Activated T-helper 1 cell treated with Interleukin-2 at 50 U/mL for 16 hours (primary cell): ENCODE measurements around the gene PAM.
"Not testable (repeated sequence)": the region's sequence is repeated elsewhere in the genome, so short reads cannot be mapped to it uniquely, and the experiment has no call there.

Experiments used
- DNase-seq: peaks from one replicate; pipeline ENCODE4 v3.0.0-alpha.2; 2020; ENCODE audit warnings: low read depth

The PAM gene

DNA sequence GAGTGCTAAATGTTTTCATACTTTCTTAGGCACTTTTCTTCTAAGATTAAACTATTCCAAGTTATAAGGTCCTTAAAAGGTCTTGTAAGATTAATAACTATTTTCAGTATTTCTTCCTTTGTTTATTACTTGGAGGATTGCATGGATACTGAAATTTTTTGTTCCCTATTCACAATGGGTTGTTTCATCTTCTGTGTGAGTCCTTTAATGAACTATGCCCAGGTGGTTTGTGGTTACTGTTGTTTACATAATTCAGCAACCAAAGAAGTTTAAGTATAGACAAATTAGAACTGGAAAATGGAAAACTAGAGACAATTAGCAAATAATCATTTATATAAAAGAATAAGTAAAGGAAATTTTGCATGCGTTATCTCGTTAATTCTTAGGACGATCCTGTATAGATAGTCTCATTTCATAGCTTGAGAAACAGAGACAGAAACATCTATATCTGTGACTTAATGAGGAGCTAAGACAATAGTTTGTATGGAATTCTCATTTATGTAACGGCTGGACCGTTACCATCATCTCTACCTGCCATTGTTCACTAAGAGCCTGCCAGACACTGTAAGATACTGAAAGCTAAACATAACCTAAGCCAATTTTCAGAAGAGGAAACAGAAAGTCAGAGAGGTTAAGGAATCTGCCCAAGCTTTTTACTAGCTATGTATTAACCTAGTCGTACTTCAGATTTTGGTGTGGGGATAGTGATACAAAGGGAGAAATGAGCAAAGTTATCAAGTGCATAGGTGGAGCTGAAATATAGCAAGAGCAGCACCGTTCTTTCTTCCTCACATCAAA, 148.2 kb downstream of the PAM start:
- DNase-seq: no peak

GRCh38 chr5:102905056-102905455, 150.0 kb downstream of the PAM start:
- no peak for DNase-seq

GRCh38 chr5:102907099-102907498, 152.0 kb downstream of the PAM start:
- not testable (repeated sequence) for DNase-seq

- no peak for DNase-seq
Observed at GRCh38 chr5:102910240-102911226, 155.4 kb downstream of the PAM start.

DNA sequence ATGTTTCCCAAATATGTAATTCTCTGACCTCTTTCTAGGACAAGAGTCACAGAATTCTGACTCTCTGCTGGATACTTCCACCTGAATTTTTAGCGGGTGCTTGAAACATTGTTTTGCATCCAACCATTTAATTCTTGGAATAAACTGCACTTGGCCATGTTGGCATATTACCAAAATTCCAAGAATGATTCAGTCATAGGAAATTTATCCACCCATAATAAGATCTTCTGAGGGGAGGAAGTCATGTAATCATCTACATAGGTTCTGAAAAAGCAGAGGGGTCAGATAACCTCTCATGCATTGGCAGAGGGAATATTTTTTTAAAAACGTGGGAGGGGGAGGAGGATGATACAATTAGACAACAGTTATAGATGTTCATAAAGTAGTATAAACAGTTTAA, 156.9 kb downstream of the PAM start:
- no peak for DNase-seq

DNA sequence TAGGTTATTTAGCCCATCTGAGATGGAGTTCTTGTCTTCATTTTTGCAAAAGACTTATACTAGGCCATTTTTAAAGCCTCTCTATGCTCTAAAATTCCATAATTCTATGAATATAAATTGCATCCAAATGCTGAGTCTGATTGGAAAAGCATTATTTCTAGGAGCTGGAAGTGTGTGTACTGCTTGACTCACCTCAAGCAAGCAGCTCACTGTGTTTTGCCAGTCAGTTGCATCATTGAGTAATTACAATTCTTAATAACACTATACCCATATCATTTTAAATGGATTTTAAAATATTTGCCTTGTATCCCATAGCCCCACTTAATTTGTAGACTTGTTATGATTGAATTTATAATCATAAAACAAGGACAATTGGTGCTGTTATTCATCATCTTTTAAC, 161.0 kb downstream of the PAM start:
- no peak for DNase-seq

DNA sequence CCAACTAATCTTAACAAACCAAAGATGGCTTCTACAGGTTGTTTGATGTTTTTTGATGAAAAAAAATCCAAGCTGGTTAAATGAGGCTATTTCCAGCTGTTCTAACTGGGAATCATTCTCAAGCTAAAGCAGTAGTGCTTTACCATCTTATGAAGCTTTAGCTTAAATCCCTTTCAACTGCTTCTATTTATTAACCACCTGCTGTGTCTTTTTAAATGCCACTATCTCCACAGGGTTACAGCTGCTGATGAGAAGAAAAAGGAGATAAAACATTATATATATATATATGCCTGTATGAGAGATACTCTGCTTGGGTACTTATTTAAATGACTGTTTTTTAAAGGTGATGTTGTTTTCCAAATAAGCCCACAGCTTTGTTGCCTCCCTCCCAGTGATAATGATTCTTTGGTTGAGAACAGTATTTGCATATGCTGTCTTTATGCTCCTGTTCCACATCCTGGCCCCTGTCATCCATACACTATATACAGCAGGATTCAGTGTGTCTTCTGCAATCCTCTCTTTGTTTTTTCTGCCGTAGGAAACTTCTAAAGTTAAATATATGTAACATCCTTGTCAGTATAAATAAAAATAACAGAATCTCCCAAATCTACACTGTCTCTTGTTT, 164.0 kb downstream of the PAM start:
- DNase-seq: no peak

DNA sequence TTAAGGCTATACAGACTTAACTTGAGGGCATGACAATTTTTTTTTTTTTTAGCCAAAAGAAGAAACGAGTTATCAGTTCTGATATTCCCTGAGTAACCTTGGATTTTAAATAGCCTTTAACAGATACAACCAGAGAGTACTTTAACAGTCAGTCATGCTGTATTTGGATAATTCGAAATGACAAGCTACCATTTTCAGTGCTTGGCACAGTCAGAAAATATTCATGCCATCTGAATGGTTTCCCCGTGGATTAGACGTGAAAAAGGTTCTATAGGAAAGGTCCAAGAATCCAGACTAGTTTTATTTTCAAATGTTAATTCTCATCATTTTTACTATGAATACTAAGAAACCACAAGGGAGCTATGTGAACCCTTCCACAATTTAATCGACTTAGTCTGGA, 165.7 kb downstream of the PAM start:
- DNase-seq: no peak

- no peak for DNase-seq
Observed at GRCh38 chr5:102921341-102922044, 166.4 kb downstream of the PAM start.

DNA sequence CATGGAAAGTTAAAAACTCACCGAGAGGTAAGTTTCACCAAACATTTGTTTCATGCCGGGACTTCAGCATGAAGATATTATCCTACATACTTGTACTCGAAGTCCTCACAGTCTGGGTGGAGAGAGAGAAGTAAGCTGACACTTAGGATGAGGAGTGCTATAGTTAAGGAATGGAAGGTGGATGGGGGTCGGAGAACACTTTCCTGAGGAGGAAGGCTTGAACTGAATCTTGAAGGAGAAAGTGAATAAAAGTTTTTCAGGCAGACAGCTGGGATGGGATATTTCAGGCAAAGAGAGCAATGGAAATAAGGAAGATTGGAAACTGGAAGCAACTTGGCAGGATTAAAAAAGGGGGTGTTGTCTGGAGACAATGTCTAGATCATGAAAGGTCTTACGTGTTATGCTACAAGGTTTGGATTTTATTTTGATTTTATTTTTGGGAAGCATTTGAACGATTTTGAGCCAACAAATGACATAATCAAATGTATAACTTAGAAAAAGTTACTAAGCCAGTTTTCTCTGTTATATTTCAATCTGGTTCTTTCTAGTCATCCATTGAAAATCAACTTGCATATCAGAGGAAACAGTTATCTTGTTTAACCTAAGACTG, 167.1 kb downstream of the PAM start:
- DNase-seq: no peak

DNA sequence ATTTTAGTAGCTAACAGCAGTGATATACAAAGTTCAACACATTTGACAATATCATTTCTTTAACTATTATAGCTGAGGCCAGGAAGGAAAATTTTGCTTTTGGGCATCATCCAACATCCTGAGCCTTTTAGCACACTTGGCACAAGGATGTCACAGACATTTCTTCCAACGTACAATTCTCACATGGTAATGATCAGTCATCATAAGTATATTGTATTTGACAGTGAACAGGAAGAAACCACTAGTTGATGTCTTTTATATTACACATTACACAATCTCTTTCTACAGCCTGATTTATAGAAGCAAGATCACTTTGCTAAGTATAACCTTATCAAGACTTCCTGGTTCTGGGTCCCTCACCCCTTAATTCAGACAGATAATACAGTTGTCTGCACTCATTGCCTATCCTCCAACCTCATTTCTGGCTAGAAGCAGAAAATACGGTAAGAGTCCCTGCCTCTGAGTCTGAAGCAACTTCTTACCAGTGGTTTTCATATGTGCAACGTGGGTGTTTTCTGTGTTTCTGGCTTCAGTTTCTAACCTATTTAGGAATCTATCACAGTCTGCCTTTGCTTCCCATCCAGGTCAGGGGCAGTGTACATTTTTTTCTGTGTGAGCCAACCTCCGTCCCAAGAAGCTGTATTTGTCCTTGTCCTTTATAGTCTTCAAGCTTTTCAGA, 167.8 kb downstream of the PAM start:
- no peak for DNase-seq

- no peak for DNase-seq
Observed at GRCh38 chr5:102924963-102925362, 169.9 kb downstream of the PAM start.

GRCh38 chr5:102927007-102927406, 171.9 kb downstream of the PAM start:
- DNase-seq: no peak

DNA sequence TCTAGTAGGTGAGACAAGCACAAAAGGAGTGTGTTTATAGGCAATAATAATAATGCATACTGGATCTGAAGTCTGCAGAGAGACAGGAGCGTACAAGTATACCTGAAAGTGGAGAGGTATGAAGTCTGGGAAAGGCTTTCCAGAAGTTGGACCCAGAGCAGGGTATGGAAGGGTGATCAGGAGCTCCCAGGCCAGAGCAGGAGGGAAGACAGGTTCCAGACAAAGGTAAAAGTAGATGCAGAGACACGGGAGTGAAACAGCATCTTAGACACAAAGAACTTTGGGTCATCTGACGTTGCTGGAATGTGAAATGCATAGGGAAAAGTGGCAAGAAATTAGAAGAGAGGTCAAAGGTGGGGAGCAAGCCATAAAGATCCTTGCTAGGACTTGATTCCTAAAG, 175.1 kb downstream of the PAM start:
- no peak for DNase-seq

DNA sequence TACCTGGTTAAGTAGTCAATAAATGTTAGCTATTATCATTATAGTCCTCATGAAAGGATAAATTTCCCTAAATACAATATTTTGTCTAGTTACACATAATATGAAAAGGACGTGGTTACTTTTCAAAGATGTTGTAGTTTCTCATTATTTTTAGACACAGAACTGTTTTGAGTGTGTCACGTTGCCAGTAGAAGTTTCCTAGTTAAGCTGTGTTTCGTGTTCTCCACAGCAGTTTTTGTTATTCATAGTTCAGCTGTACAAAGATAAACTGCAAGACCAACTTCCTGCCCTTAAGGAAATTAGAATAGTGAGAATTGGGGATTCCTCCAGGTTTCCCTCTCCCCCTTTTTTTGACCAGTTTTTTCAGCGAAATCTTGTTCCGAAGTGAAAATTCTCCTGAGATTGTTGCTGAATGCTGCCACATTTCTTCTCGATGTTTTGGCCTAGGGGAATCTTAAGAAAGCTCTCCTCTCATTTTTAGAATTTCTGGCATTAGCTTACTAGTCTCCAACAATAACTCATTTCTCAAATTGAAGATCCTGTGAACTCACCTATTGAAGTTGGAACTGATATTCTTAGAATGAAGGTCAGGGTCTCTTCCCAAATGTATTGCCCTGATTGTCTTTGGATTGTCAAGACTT, 176.1 kb downstream of the PAM start:
- no peak for DNase-seq

DNA sequence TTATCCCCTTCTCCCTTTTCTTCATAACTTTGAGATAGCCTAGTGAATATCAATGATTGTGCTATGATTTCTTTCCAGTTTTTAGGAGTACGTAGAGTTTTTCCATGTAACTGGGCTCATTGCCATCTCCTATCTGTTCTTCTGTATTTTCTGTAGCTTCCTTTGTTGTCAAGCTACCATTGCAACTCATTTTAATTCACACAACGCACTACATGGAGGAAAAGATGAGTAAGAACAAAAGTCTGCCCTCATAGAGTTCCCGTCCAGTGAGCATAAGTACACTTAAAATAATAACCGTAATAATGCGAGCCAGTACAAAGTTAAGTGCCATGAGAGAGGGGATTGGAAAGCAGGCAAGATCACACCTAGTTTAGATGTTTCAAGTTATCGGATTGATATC, 177.7 kb downstream of the PAM start:
- DNase-seq: no peak

DNA sequence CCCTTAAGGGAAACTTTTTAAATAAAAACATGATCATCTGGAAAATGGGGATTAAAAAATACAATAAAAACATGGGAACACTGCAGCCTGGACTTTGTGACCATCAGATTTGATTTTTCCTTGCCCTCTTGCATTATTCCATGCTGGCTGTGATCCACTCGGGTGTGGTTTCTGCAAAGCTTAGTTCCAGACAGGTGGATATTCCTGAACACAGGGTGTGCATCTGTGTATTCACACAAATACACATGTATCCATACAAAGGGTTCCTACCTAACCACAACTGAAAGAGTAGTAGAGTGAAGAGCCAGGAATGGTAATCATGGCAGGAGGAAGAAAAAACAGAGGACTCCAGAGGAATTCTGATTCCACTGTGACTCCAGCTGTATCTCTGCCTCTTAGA, 178.2 kb downstream of the PAM start:
- DNase-seq: no peak

- DNase-seq: no peak
Observed at GRCh38 chr5:102933721-102934459, 178.8 kb downstream of the PAM start.

DNA sequence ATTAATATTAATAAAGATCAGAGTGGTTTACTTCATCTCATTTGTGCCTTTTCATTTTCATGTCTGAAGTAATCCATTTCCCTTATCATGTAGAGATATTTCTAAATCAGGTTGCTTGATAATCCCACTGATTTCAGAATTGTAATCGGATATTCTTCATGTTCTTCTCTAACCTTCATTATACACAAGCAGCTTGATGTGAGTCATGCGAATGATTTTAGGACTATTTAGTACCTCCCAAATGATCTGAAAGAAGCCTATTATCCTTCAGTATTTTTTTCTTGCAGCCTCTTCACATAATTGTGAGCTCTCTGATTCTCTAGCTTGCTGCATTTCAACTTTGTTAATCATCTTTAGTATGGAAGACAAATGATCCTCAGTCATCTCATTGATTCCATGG, 182.8 kb downstream of the PAM start:
- no peak for DNase-seq

DNA sequence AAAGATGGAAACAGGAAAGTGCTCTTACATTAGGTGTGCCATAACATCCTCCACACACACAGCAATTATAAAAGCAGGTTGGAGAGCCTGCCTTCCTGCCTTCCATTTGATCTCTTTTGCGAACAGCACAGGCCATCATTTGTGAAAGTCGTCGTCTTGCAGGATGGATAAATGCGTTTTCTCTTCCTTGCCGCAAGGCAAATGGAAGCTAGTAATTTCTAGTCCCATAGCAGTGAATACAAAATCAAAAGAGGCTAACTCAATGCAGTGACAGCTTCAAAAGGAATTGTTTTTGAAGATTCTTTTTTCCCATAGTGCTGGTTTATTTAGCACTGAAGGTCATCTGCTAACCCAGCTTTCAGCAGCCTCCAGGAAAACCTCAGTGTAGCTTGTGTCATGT, 186.0 kb downstream of the PAM start:
- no peak for DNase-seq
